ENCODE results near the gene HEYL. TPM values are rescaled to one million over a fixed set of nuclear protein-coding genes. Genes with fewer than 3 reads are reported as not detected.

The HEYL gene
- 10 to 100 TPM; 24.7 to 39.2 (median 32.7) TPM for polyA plus RNA-seq (ENCODE audit: insufficient read depth in 1 of 5, insufficient read length in 5 of 5, low replicate concordance in 1 of 5)
- long read RNA-seq, donor 1, transcript HEYL-201 (5 exons, 3,661 nt), result major isoform, 17 of 22 reads
- long read RNA-seq, donor 1, partial matches to known transcripts, result 0 of 22 reads
- long read RNA-seq, donor 1, other reads (novel, unspliced or antisense), result 5 of 22 reads
- long read RNA-seq, donor 2, transcript HEYL-201 (5 exons, 3,661 nt), result major isoform, 12 of 12 reads
- long read RNA-seq, donor 2, partial matches to known transcripts, result 0 of 12 reads
- long read RNA-seq, donor 2, other reads (novel, unspliced or antisense), result 0 of 12 reads
- long read RNA-seq, donor 3, transcript HEYL-201 (5 exons, 3,661 nt), result major isoform, 12 of 12 reads
- long read RNA-seq, donor 3, partial matches to known transcripts, result 0 of 12 reads
- long read RNA-seq, donor 3, other reads (novel, unspliced or antisense), result 0 of 12 reads
- long read RNA-seq, donor 4, transcript HEYL-201 (5 exons, 3,661 nt), result major isoform, 14 of 14 reads
- long read RNA-seq, donor 4, partial matches to known transcripts, result 0 of 14 reads
- long read RNA-seq, donor 4, other reads (novel, unspliced or antisense), result 0 of 14 reads
- long read RNA-seq, donor 5, transcript HEYL-201 (5 exons, 3,661 nt), result major isoform, 16 of 16 reads
- long read RNA-seq, donor 5, partial matches to known transcripts, result 0 of 16 reads
- long read RNA-seq, donor 5, other reads (novel, unspliced or antisense), result 0 of 16 reads
- long read RNA-seq, donor 6, transcript HEYL-201 (5 exons, 3,661 nt), result major isoform, 21 of 21 reads
- long read RNA-seq, donor 6, partial matches to known transcripts, result 0 of 21 reads
- long read RNA-seq, donor 6, other reads (novel, unspliced or antisense), result 0 of 21 reads
- long read RNA-seq, donor 7, transcript HEYL-201 (5 exons, 3,661 nt), result major isoform, 18 of 18 reads
- long read RNA-seq, donor 7, partial matches to known transcripts, result 0 of 18 reads
- long read RNA-seq, donor 7, other reads (novel, unspliced or antisense), result 0 of 18 reads
- long read RNA-seq, donor 8, transcript HEYL-201 (5 exons, 3,661 nt), result major isoform, 6 of 6 reads
- long read RNA-seq, donor 8, partial matches to known transcripts, result 0 of 6 reads
- long read RNA-seq, donor 8, other reads (novel, unspliced or antisense), result 0 of 6 reads

GRCh38 chr1:39639305-39640130, at the start of gene HEYL:
HEYL (minus strand) TSS chr1:39639643; CDS start chr1:39639625, 18 bp downstream.
- peak; percentile 54 for DNase-seq

- no peak for DNase-seq
Observed at GRCh38 chr1:39689214-39689613, 49.8 kb upstream of the HEYL start.

- no peak for DNase-seq
Observed at GRCh38 chr1:39688706-39689105, 49.3 kb upstream of the HEYL start.

- no peak for DNase-seq
Observed at GRCh38 chr1:39687243-39687642, 47.8 kb upstream of the HEYL start.

GRCh38 chr1:39685071-39685470, 45.6 kb upstream of the HEYL start:
- DNase-seq, result no peak

- no peak for DNase-seq
Observed at GRCh38 chr1:39684313-39684664, 44.8 kb upstream of the HEYL start.

- DNase-seq, result no peak
Observed at GRCh38 chr1:39683591-39684312, 44.3 kb upstream of the HEYL start.

- no peak for DNase-seq
Observed at GRCh38 chr1:39681999-39682398, 42.6 kb upstream of the HEYL start.

GRCh38 chr1:39681294-39681693, 41.9 kb upstream of the HEYL start:
- no peak for DNase-seq

- DNase-seq, result no peak
Observed at GRCh38 chr1:39680751-39681150, 41.3 kb upstream of the HEYL start.

- DNase-seq, result no peak
Observed at GRCh38 chr1:39679821-39680220, 40.4 kb upstream of the HEYL start.

GRCh38 chr1:39678889-39679288, 39.4 kb upstream of the HEYL start:
- no peak for DNase-seq

- no peak for DNase-seq
Observed at GRCh38 chr1:39677645-39678044, 38.2 kb upstream of the HEYL start.

- no peak for DNase-seq
Observed at GRCh38 chr1:39676948-39677548, 37.6 kb upstream of the HEYL start.

- DNase-seq, result no peak
Observed at GRCh38 chr1:39675220-39675619, 35.8 kb upstream of the HEYL start.

GRCh38 chr1:39673215-39673614, 33.8 kb upstream of the HEYL start:
- no peak for DNase-seq

- no peak for DNase-seq
Observed at GRCh38 chr1:39672551-39672947, 33.1 kb upstream of the HEYL start.

- DNase-seq, result no peak
Observed at GRCh38 chr1:39671793-39672550, 32.5 kb upstream of the HEYL start, which contains the start of gene NT5C1A. NT5C1A (minus strand) TSS chr1:39672107; CDS start chr1:39672038, 69 bp downstream.

GRCh38 chr1:39671433-39671792, 32.0 kb upstream of the HEYL start:
- no peak for DNase-seq

Measured in right lung (tissue), 10 donors.